ENCODE results near the gene MIOS.
A peak's percentile ranks its signal among the peaks of the same experiment; 100 is the strongest.

The MIOS gene

DNA sequence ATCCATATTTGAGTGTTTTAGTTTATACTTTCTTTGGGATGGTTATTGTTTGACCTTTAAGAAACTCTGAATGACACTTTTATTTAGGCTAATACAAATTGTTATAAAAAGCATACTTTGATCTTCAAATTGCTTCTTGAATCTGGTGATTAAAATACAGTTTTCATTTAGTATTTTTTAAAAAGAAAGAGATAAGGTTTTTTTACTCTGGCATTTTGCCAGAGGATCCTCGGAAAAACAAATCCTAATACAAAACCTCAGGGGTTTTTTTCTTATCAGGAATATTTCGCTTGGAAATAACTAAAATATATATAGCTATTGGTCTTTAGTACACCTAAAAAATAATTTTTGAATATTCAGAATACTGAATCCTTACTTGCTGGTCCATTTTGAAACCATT, 17.0 kb downstream of the MIOS start:
- no peak for DNase-seq (ENCODE audit: low read depth in 2 of 2)

DNA sequence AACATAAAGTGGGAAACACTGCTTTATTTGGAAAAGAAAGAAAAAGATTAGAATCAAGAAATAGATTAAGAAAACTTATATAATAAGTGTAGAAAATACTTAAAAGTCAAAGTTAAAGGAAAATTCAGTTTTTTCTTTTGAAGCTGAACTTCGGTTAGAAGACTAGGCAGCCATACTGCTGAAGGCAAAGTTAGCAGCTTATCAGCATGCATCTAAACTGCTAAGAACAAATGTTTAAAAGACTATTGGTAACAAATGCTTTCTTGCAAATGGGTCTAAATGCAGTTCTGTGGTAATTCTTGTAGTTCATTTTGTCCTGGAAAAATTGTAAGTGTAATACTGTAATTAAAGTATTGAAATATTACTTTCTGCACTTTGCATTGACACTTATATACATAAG, 18.0 kb downstream of the MIOS start:
- DNase-seq (ENCODE audit: low read depth in 2 of 2) = no peak

DNA sequence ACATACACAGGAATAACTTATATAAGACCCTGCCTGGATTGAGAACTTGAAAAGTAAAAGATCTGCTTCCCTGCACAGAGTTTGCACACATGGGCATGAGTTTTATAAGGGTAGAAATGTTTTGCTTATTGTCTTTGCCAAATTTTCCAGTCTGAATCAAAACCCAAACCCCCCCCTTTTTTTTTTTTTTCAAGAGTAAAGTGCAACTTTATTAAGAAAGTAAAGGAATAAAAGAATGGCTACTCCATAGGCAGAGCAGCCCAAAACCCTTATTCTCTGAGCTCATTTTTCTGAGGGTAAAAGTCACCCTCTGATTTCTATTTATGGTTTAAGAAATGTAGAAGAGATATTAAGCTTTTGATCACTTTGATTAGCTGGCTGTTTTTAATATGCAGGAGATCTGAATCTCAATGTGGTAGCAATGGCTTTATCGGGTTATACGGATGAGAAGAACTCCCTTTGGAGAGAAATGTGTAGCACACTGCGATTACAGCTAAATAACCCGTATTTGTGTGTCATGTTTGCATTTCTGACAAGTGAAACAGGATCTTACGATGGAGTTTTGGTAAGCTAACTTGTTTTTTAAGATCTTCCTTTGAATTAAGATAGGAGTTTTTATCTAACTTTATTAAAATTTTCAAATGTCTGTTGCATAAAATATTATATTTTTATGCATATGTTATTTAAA, 18.7 kb downstream of the MIOS start:
- no peak for DNase-seq (ENCODE audit: low read depth in 2 of 2)

DNA sequence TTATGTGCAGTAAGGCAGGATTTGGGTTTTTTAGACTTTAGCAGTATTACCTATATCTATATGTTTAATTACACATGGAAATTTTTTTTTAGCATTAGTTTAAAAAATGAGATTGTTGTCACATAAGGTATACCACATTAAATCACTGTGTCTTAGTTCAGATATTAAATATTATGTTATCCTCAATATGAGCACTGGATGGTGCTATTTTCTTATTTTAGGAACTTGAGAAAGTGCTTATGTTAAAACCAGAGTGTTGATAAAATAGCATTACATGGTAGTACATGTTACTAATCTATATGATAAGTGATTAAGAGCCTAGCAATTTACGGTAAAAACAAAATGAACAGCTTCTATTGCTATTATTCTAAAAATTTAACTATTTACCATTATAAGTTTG, 28.8 kb downstream of the MIOS start:
- no peak for DNase-seq (ENCODE audit: low read depth in 2 of 2)

DNA sequence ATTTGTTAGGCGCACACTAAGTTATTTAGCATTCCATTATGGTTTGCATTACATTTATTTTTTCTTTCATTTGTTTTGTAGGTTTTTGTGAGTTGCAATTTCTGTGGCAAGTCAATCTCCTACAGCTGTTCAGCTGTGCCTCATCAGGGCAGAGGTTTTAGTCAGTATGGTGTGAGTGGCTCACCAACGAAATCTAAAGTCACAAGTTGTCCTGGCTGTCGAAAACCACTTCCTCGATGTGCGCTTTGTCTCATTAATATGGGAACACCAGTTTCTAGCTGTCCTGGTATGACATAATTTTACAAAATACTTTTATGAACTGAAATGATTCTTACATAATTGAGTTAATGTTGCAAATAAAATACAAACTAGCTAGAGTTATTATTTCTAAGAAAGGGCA, 29.5 kb downstream of the MIOS start:
- no peak for DNase-seq (ENCODE audit: low read depth in 2 of 2)

DNA sequence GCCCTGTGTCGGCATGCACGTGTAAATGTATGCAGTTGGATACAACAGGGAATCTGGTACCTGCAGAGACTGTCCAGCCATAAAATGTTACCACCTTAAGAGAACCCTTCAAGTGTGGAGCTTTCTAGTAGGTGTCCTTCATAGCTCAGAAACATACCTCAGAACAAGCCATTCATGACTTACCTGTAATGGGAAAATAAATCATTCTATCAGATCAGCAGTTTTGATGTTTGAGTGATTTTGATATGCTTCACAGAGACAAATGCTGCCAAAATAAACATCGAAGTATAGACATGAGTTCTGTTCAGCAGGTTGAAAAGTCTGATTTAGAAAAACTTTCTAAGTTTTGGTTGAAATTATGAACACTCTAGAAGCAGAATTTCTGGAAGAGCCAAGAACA, 40.3 kb downstream of the MIOS start:
- DNase-seq (ENCODE audit: low read depth in 2 of 2) = no peak

DNA sequence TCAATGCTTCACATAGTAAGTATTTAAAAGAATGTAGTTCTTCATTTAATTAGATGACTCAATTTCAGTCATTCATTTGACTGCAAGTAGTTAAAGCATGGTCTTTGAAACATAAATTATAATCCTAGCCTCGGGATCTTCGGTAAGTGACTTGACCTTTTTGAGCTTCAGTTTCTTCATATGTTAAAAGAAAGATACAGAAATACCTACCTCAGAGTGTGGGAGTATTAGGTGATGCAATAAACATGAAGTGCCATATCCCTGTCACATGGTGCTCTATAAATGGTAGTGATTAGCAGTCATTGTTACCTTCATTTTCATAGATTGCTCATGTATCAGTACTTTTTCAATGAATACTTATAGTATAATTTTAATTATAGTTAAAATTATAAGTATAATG, 42.6 kb downstream of the MIOS start:
- DNase-seq (ENCODE audit: low read depth in 2 of 2) = no peak

DNA sequence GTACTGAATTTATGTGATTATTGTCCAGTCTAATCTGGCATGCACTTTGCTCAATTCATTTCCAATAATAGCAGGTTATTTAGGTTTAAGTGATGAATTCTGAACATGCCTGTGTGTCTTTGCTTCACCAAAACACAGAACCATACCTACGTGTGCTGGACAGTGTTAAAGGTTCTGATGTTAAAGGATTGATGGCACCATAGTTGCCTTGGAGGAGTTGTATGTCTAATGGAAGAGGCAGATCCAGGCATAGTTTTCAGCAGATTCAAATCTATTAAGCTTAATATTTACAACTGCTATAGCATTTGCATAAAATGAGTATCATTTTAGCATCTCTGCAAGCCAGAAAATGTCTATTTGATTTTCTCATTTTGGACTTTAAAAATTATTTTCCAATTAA, 45.8 kb downstream of the MIOS start:
- no peak for DNase-seq (ENCODE audit: low read depth in 2 of 2)

DNA sequence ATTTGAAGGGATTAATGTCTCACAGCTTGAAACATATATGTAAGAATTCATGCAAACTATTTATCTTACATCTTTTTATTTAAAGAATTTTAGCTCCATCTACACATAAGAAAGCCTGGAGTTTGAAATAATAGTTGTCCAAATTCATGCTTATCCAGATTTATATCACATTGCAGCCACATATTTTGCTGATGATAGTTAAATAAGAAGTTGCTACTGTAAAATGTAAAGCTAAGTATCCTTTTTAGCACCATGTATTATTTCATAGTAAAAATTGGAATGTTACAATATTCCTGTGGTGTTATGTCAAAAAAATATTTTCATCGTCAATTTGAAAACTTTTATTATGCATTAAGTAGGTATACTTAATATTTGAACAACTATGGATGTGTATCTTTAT, 46.5 kb downstream of the MIOS start:
- DNase-seq (ENCODE audit: low read depth in 2 of 2) = no peak

DNA sequence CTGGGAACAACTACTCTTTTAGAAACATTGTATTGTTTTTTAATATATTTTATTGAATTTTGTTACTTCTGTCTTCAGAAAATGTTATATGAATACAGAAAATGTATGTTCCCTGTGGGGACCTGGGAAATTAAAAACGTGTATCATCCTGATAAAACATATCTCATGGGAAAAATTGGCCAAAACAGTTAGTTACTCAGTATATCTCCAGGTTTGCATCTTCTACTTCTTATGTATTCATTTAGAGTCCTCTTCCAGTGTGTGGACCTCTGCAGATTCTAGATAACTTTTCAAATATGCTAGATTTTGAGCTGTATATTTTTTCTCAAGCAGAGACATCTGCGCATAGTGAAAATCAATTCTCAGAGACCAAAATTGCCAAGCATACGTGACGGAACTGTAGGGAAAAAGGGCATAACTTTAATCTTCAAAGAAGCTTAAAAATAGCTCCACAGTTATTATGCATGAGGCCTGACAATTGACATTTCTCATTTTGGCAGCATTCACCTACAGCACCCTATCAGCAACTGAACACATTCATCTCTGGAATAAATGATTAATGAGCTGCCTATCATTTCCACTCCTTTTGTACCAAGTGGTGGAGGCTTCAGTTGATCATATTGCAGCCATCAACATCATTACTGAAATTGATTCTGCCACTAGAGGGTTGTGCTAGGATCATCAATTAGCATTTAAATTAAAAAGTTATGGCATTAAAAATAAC, 47.5 kb downstream of the MIOS start:
- DNase-seq (ENCODE audit: low read depth in 2 of 2) = no peak

DNA sequence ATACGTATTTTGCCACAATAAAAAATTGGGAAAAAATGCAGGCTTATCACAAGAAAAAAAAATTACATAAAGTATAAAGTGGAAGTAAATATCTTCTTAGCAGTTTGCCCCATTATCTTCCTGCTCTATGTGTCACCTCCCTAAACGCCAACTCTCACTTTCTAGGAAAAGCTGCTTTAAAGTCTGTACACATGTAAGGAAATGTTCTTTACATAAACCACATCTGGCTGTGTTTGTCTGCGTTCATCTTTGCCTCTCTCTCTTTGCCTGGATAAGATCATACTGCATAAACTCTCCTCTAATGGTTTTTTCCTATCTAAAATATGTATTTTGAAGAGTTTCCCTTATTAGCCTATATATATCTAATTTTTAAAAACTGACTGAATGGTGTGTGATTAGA, 50.9 kb downstream of the MIOS start:
- no peak for DNase-seq (ENCODE audit: low read depth in 2 of 2)

DNA sequence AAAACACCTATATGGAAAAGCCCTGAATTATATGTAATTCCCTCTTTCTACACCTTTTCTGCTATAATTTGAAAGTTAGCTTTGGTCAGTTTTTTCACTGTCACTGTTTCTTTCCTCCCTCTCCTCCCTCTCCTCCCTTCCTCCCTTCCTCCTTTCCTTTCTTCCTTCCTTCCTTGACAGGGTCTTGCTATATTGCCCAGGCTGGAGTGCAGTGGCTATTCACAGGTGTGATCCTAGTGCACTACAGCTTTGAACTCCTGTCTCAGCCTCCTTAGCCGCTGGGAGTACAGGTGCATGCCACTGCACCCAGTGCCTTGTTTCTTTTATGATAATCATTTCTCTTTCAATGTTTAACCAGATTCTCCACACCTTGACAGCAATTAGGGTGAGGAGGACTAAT, 51.7 kb downstream of the MIOS start:
- DNase-seq (ENCODE audit: low read depth in 2 of 2) = no peak

DNA sequence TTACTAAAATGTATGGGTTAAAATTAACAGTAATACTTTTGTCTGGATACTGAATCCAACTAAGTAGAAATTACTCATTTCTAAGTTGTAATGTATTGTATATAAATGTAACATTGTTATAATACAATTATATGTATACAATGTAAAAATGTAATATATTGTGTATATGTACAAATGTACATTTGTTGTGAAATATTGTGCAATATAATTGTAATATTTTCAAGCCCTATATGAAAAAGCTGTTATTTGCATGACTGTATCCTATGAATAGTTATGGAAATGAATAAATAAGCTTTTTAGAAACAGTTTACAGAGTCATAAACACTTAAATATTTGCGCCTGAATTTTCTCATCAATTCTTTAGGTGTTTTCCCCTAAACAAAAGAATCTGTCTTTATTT, 53.6 kb downstream of the MIOS start:
- no peak for DNase-seq (ENCODE audit: low read depth in 2 of 2)

DNA sequence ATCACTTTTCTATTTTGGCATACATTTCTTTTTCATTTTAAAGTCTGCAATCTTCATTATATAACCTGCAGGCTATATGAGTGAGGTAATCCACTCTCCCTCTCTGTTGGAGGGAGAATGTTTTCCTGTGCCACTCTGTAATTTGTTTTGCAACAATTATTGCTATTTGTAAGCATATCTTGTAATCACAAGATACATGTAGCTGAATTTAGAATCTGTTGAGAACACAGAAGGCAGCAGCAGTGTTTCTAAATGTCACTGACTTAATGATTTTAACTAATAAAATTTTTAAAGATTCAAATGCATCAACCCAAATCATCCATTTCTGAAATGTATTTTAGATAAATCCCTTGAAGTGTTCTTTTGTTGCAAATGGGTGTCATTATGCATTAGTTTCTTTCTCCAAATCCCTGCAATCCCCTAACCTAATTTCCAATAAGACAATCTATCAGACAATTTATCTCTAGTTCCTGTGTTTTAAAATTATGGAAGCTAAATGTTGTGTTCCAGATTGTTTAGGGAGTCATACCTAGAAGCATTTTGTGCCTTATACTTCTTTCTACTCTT, 54.0 kb downstream of the MIOS start:
- DNase-seq (ENCODE audit: low read depth in 2 of 2) = no peak

DNA sequence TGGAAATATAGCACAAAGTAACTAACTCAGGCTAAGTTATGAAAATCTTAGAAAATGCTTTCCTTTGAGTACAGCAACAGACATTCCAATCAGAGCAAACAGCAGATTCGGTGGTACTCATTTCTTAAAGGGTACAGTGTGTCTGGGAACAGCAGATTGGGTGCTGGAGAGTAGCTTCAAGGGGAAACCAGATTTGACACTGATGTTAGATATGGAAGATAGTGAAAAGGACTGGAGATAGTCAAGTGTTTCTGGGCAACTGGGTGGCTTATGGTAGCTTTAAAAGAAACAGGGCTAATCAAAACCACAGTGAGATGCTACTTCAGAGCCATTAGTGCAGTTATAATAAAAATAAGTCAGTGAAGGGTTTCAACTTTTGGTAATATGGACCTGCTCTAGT, 61.8 kb downstream of the MIOS start:
- no peak for DNase-seq (ENCODE audit: low read depth in 2 of 2)

DNA sequence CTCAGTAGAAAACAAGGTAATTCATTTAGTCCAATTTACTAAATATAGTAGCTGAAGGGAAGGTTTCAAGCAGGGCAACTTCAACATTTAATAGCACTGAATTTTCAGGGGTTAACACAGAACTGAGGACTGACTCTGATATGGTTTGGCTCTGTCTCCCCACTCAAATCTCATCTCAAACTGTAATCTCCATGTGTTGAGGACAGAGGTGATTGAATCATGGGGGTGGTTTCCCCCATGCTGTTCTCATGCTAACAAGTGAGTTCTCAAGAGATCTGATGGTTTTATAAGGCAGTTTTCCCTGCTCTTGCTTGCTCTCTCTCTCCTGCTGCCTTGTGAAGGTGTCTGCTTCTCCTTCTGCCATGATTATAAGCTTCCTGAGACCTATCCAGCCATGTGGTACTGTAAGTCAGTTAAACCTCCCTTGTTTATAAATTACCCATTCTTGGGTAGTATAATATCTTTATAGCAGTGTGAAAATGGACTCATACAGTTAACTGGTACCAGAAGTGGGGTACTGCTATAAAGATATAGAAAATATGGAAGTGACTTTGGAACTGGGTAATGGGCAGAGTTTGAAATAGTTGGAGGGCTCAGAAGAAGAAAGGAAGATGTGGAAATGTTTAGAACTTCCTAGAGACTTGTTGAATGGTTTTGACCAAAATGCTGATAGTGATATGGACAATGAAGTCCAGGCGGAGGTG, 64.1 kb downstream of the MIOS start:
- DNase-seq (ENCODE audit: low read depth in 2 of 2) = no peak

DNA sequence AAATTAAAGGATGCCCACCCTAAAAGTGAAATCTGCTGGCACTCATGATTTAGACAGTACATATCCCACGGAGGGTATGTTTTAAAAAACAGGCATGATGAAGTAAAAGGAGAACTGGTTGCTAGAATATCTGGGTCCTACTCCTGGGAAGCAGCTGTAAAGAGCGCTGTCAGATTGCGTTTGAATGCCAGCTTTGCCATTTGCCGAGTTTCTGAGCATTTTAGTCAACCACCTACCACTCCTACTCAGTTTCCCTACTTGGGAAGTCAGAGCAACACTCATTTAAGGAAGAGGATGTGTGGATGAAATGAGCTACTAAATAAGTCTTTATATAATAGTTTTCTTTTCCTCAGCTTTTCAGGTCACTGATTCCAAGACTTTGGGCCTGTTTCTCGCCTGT, 72.7 kb downstream of the MIOS start:
- DNase-seq (ENCODE audit: low read depth in 2 of 2) = no peak

DNA sequence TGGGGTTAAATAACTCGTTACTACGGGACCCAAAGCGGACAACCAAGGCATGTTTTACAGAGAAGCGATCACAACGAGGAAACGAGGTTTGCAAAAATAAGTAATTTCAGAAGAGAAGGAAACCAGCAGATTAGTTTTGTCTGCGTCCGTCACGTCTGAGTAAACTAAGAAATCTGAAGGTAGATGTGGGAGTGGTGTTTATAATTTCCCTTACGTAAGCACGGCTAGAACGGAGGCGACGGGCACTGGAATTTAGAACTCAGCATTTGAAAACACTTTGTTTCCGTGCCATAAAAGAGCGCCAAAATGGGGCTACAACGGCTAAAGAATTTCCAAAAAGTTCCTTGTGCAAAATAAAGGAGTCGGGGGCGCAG, 73.2 kb downstream of the MIOS start:
- peak in 1 of 2 donors; percentile 18 for DNase-seq (ENCODE audit: low read depth in 2 of 2)

DNA sequence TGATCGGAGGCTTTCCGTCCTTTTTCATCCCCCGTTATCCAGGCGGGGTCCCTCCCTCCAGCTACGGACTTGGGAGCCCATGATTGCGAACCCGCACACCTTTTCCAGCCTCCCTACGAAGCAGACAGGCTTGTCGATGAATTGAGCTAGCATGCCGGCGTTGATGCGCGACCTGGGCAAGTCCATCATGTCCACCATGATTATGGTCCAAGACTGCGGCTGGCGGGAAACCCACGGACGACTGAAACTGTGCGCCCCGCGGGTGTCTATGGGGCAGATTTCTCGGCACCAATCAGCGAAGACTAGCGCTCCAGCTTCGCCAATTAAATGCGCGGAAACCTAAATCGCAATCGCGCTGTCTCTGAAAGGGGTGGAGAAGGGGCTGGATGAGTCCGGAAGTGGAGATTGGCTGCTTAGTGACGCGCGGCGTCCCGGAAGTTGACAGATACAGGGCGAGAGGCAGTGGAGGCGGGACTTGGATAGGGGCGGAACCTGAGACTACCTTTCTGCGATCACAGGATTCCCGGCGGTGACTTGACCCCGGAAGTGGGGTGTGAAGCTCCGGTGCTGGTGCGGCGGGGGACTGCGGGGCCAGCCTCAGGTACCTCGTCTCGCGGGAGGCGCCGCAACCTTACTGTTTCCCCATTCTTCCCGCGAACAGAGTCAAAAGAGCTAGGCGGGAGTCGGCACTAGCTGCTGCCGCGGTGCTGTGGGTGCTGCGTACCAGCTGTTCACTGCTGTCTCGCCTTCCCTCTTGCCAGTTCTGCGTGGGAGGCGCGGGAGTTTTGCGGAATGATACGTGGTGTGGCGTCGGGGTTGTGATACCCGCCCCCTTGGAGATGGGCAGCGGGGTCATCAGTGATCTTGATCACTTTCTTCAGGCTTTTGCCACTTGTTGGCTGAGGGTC, 73.8 kb downstream of the MIOS start, which contains the start of gene UMAD1:
Gene UMAD1, plus strand, starts transcription at position 532 of the 908 bp plus-strand sequence. CDS start 32,620 bp downstream, outside the sequence.
- peak; percentile 93 to 97 for DNase-seq (ENCODE audit: low read depth in 2 of 2)

DNA sequence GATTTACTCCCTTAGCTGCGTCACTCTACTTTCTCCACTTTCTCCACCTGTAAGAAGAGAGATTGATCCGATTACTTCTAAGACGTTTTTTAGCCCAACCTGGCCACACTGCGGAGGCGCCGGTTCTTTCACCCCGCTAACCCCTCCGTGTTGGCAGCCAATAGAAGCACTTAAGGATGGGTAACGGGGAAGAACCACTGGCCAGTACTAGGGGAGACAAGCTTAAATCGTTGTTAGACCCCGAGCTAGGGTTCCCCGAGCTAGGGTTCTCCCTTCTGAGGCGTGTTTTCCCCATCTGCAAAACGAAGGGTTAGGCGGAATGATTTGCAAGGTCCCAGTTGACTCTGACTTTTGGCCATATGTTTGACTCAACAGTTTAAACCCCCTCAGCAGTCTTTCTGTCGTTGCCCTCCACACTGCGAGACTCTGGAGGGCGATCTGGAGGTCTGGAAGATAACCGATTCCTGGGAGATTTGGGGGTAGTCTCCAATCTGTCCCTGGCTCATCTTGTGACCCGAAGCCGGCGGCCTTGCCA, 74.5 kb downstream of the MIOS start:
- DNase-seq (ENCODE audit: low read depth in 2 of 2) = no peak

DNA sequence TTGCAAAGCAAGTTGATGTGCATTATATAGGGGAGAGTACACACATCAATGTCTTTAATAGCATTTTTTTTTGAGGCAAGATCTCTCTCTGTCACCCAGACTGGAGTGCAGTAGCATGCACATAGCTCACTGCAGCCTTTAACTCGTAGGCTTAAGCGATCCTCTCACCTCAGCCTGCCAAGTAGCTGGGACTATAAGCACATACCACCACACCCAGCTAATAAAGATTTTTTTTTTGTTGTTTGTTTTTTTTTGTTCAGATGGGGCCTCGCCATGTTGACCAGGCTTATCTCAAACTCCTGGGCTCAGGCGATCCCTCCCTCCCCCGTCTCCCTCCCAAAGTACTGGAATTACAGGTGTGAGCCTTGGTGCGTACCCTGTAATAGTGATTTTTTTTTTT, 75.4 kb downstream of the MIOS start:
- DNase-seq (ENCODE audit: low read depth in 2 of 2) = no peak
